Activated CD4-positive, alpha-beta T cell treated with anti-CD3 and anti-CD28 coated beads, Interleukin-2, amount 10 ng/mL, durations not matched to agents 24 days and 14 days (primary cell): ENCODE results near the gene POLR2L. TPM values are rescaled to one million over a fixed set of nuclear protein-coding genes. Genes with fewer than 3 reads are reported as not detected.

Experiments
- DNase-seq: peaks from one replicate; pipeline ENCODE4 v3.0.0; 2022
- H3K27ac Mint-ChIP-seq: one replicate; pipeline ENCODE4 v1.8.0; 2022; ENCODE audit warnings: mild to moderate bottlenecking, mixed read lengths
- H3K27me3 Mint-ChIP-seq: one replicate; pipeline ENCODE4 v1.8.0; 2022; ENCODE audit warnings: mixed read lengths
- H3K36me3 Mint-ChIP-seq: one replicate; pipeline ENCODE4 v1.8.0; 2022; ENCODE audit warnings: low read depth, mild to moderate bottlenecking, mixed read lengths
- H3K4me1 Mint-ChIP-seq: one replicate; pipeline ENCODE4 v1.8.0; 2021; ENCODE audit warnings: mixed read lengths
- H3K4me3 Mint-ChIP-seq: one replicate; pipeline ENCODE4 v1.8.0; 2022; ENCODE audit warnings: mild to moderate bottlenecking, moderate library complexity, mixed read lengths
- H3K9me3 Mint-ChIP-seq: one replicate; pipeline ENCODE4 v1.8.0; 2021; ENCODE audit warnings: mixed read lengths
- intact Hi-C: fragments of 100-400 bp; cut with micrococcal nuclease; formaldehyde crosslinking; loops from one replicate; pipeline ENCODE4 v1.15.1; 2023
- total RNA-seq: library from RNA; stranded (reverse); gene quantifications from 2 replicates; pipeline ENCODE4 v1.2.3, GENCODE V29; 2022

Gene POLR2L
- total RNA-seq, 1 donor from 2014 or later = 113 TPM

- H3K27ac Mint-ChIP-seq = peak overlapping the region; percentile 59
- intact Hi-C loops = loop anchor here (2.0 kb wide), 1 partner anchor 35 kb away; the partner anchor contains the start of gene RPLP2
Measured at GRCh38 chr11:843818-844692, 1.7 kb upstream of the POLR2L start.

GRCh38 chr11:843086-843734 lies 881 bp upstream of the POLR2L start:
- peak; percentile 70 for DNase-seq
- no peaks in the 10 kb centered on the region for H3K27me3 Mint-ChIP-seq
- intact Hi-C loops = loop anchor here (2.0 kb wide), 1 partner anchor 34 kb away; the partner anchor contains the start of gene RPLP2
- no peaks in the 10 kb centered on the region for H3K9me3 Mint-ChIP-seq
- H3K4me1 Mint-ChIP-seq = peaks cover 19% of the 10 kb centered on the region
- H3K27ac Mint-ChIP-seq = peak overlapping the region; percentile 59
- peak overlapping the region; percentile 76 for H3K4me3 Mint-ChIP-seq
- H3K36me3 Mint-ChIP-seq = peaks cover 19% of the 10 kb centered on the region

More at GRCh38 chr11:843818-844692, 1.7 kb upstream of the POLR2L start:
- no peaks in the 10 kb centered on the region for H3K9me3 Mint-ChIP-seq
- peaks cover 13% of the 10 kb centered on the region for H3K36me3 Mint-ChIP-seq
- H3K4me3 Mint-ChIP-seq = peak overlapping the region; percentile 76
- H3K27me3 Mint-ChIP-seq = peaks cover 5% of the 10 kb centered on the region
- H3K4me1 Mint-ChIP-seq = peaks cover 21% of the 10 kb centered on the region
- DNase-seq = peak; percentile 69

- Mint-ChIP-seq H3K27ac (peak overlapping the region; percentile 85), H3K27me3 (no peaks in the 10 kb centered on the region), H3K4me1 (peaks cover 19% of the 10 kb centered on the region), H3K36me3 (peaks cover 24% of the 10 kb centered on the region), H3K9me3 (no peaks in the 10 kb centered on the region), H3K4me3 (peak overlapping the region; percentile 89)
- DNase-seq = no peak
- intact Hi-C loops = loop anchor here (1.0 to 2.0 kb wide), 2 partner anchors 10 to 33 kb away; partner anchors contain the start of genes CD151 and RPLP2
Measured at GRCh38 chr11:841981-842369, 354 bp downstream of the POLR2L start.

GRCh38 chr11:839875-840617 lies 2.3 kb downstream of the POLR2L start:
- Mint-ChIP-seq H3K36me3 (peaks cover 26% of the 10 kb centered on the region), H3K4me1 (peaks cover 19% of the 10 kb centered on the region), H3K27ac (no peak overlapping the region), H3K4me3 (peak overlapping the region; percentile 89), H3K9me3 (no peaks in the 10 kb centered on the region), H3K27me3 (no peaks in the 10 kb centered on the region)
- intact Hi-C loops = no loop called here
- no peak for DNase-seq

- no peak for DNase-seq
- Mint-ChIP-seq H3K27ac (no peak overlapping the region), H3K4me1 (peaks cover 20% of the 10 kb centered on the region), H3K9me3 (no peaks in the 10 kb centered on the region), H3K4me3 (no peak overlapping the region), H3K27me3 (no peaks in the 10 kb centered on the region), H3K36me3 (peaks cover 26% of the 10 kb centered on the region)
- intact Hi-C loops = no loop called here
Measured at GRCh38 chr11:839280-839623, 3.1 kb downstream of the POLR2L start.

- no peak for DNase-seq
- Mint-ChIP-seq H3K4me1 (peaks cover 25% of the 10 kb centered on the region), H3K36me3 (peaks cover 26% of the 10 kb centered on the region), H3K27ac (no peak overlapping the region), H3K27me3 (peaks cover 2% of the 10 kb centered on the region), H3K4me3 (no peak overlapping the region), H3K9me3 (no peaks in the 10 kb centered on the region)
- intact Hi-C loops = no loop called here
Measured at GRCh38 chr11:838441-839279, 3.7 kb downstream of the POLR2L start.

GRCh38 chr11:837990-838307 lies 4.4 kb downstream of the POLR2L start:
- Mint-ChIP-seq H3K36me3 (peaks cover 26% of the 10 kb centered on the region), H3K9me3 (no peaks in the 10 kb centered on the region), H3K27me3 (peaks cover 2% of the 10 kb centered on the region), H3K4me3 (no peak overlapping the region), H3K27ac (no peak overlapping the region), H3K4me1 (peaks cover 25% of the 10 kb centered on the region)
- intact Hi-C loops = no loop called here
- no peak for DNase-seq

- Mint-ChIP-seq H3K27me3 (peaks cover 2% of the 10 kb centered on the region), H3K4me3 (no peak overlapping the region), H3K9me3 (no peaks in the 10 kb centered on the region), H3K4me1 (peaks cover 25% of the 10 kb centered on the region), H3K27ac (no peak overlapping the region), H3K36me3 (peaks cover 26% of the 10 kb centered on the region)
- intact Hi-C loops = no loop called here
- no peak for DNase-seq
Measured at GRCh38 chr11:837189-837989, 4.9 kb downstream of the POLR2L start.

- intact Hi-C loops = no loop called here
- no peak overlapping the region for H3K4me3 Mint-ChIP-seq
- H3K9me3 Mint-ChIP-seq = no peaks in the 10 kb centered on the region
- peaks cover 7% of the 10 kb centered on the region for H3K27me3 Mint-ChIP-seq
- peaks cover 26% of the 10 kb centered on the region for H3K36me3 Mint-ChIP-seq
- no peak overlapping the region for H3K27ac Mint-ChIP-seq
- DNase-seq = no peak
- peaks cover 29% of the 10 kb centered on the region for H3K4me1 Mint-ChIP-seq
Measured at GRCh38 chr11:836700-837099, 5.6 kb downstream of the POLR2L start.

- Mint-ChIP-seq H3K27ac (no peak overlapping the region), H3K27me3 (peaks cover 12% of the 10 kb centered on the region), H3K36me3 (peaks cover 24% of the 10 kb centered on the region), H3K4me1 (peaks cover 29% of the 10 kb centered on the region), H3K4me3 (no peak overlapping the region), H3K9me3 (no peaks in the 10 kb centered on the region)
- no peak for DNase-seq
- intact Hi-C loops = no loop called here
Measured at GRCh38 chr11:836274-836673, 6.1 kb downstream of the POLR2L start.

- no peaks in the 10 kb centered on the region for H3K9me3 Mint-ChIP-seq
- intact Hi-C loops = no loop called here
- peaks cover 13% of the 10 kb centered on the region for H3K36me3 Mint-ChIP-seq
- peak overlapping the region; percentile 74 for H3K4me3 Mint-ChIP-seq
- no peak overlapping the region for H3K27ac Mint-ChIP-seq
- H3K4me1 Mint-ChIP-seq = peaks cover 15% of the 10 kb centered on the region
- peaks cover 21% of the 10 kb centered on the region for H3K27me3 Mint-ChIP-seq
- DNase-seq = no peak
Measured at GRCh38 chr11:834371-835316, 7.7 kb downstream of the POLR2L start.

GRCh38 chr11:833849-834311 lies 8.4 kb downstream of the POLR2L start:
- Mint-ChIP-seq H3K36me3 (peaks cover 12% of the 10 kb centered on the region), H3K4me1 (peaks cover 21% of the 10 kb centered on the region), H3K27ac (no peak overlapping the region), H3K27me3 (peaks cover 28% of the 10 kb centered on the region), H3K9me3 (no peaks in the 10 kb centered on the region), H3K4me3 (peak overlapping the region; percentile 74)
- intact Hi-C loops = no loop called here
- no peak for DNase-seq
